Germinal center (tissue), 1 donor: Measurements from ENCODE around the gene CDCP2.

ENCODE experiments used
- DNase-seq: peaks from one replicate; pipeline ENCODE4 v3.0.0; 2012; ENCODE audit warnings: mixed read lengths, low spot score

CDCP2 gene

DNA sequence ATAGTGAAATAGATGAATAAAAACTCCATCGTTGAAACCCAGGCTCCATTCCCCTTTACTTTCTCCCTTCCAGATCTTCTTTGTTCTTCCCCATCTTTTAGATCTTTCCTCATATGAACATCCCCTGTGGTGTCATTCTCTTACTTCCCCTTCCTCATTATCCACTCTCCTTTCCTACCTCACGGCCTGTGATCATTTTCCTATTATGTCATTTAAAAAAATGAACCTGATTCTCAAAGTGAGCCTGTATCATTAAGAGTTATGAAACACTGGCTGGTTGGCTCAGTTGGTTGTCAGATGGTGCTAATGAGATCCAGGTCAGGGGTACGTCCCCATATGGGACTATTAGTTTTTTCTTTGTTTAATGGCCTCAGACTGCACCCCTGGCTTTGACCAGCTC lies 61.1 kb downstream of the CDCP2 start:
- no peak for DNase-seq

GRCh38 chr1:54088385-54088784 lies 64.4 kb downstream of the CDCP2 start:
- DNase-seq: no peak

- no peak for DNase-seq
These were observed 66.0 kb downstream of the CDCP2 start for GRCh38 chr1:54086754-54087153.

GRCh38 chr1:54084794-54085193 lies 68.0 kb downstream of the CDCP2 start:
- no peak for DNase-seq
